Measurements from ENCODE around the gene EIPR1. TPM values are rescaled to one million over a fixed set of nuclear protein-coding genes. Genes with fewer than 3 reads are reported as not detected.

Gene EIPR1
- total and polyA plus RNA-seq, 2 experiments from 2014 or later: 17.4 to 46.3 TPM

- TF ChIP-seq ZNF114 (CRISPR knock-in tag; IDR thresholded peaks at IDR 0.05) (no peak), JUNB (IDR thresholded peaks at IDR 0.05; ENCODE audit: unreplicated experiment) (no peak), ETS1 (IDR thresholded peaks at IDR 0.05) (no peak), STAT1 (IDR thresholded peaks at IDR 0.05; ENCODE audit: unreplicated experiment) (no peak), POLR2AphosphoS5 (IDR thresholded peaks at IDR 0.05; ENCODE audit: low read depth) (no peak), NANOG (IDR thresholded peaks at IDR 0.05; ENCODE audit: borderline replicate concordance) (no peak)
Observed at GRCh38 chr2:3169106-3169870, 208.3 kb downstream of the EIPR1 start (continued).

GRCh38 chr2:3168230-3168891, 209.3 kb downstream of the EIPR1 start:
- Histone ChIP-seq H3K27me3 (ENCODE audit: insufficient read depth) (no peaks in the 10 kb centered on the region), H3K4me3 (no peak overlapping the region), H3F3A (replicated peaks; ENCODE audit: low read depth) (no peaks in the 10 kb centered on the region), H3K4me1 (ENCODE audit: insufficient read depth) (0 out of 2 replicates have a peak, but pooled peaks cover 5% of the 10 kb centered on the region), H3K4me2 (peak overlapping the region; percentile 30; the same call in 1 of the 2 replicates), H3K79me2 (replicated peaks; ENCODE audit: insufficient read depth) (no peaks in the 10 kb centered on the region), H3K27ac (ENCODE audit: low read depth) (peak overlapping the region; percentile 77), H3K36me3 (ENCODE audit: insufficient read depth) (no peaks in the 10 kb centered on the region), H4K20me1 (replicated peaks; ENCODE audit: insufficient read depth) (no peaks in the 10 kb centered on the region), H3K9me2 (ENCODE audit: insufficient read depth) (no peaks in the 10 kb centered on the region), H2AFZ (no peak overlapping the region)
- no peak overlapping the region for H3K4me3 Mint-ChIP-seq
- peaks cover 27% of the 10 kb centered on the region for H3K36me3 Mint-ChIP-seq (ENCODE audit: low read depth)
- H3K4me1 Mint-ChIP-seq: peaks cover 14% of the 10 kb centered on the region; the same call in 2 of the 3 replicates
- H3K27me3 Mint-ChIP-seq (ENCODE audit: insufficient read depth, low read depth, poor library complexity): peaks cover 11% of the 10 kb centered on the region
- peaks cover 24% of the 10 kb centered on the region for H3K9me3 Mint-ChIP-seq
- H3K27ac Mint-ChIP-seq: peak overlapping the region; percentile 82
- DNase-seq (ENCODE audit: low spot score): peak; percentile 64
- peak; percentile 75 for ATAC-seq
- TF ChIP-seq ZNF462 (CRISPR knock-in tag; IDR thresholded peaks at IDR 0.05) (no peak), NANOG (IDR thresholded peaks at IDR 0.05; ENCODE audit: borderline replicate concordance) (no peak), EZH2 (IDR thresholded peaks at IDR 0.05; ENCODE audit: low read depth, unreplicated experiment) (no peak), ZNF331 (CRISPR knock-in tag; IDR thresholded peaks at IDR 0.05; ENCODE audit: low read depth) (no peak), CREB1 (CRISPR knock-in tag; IDR thresholded peaks at IDR 0.05; ENCODE audit: low read depth) (no peak), STAT1 (IDR thresholded peaks at IDR 0.05; ENCODE audit: unreplicated experiment) (no peak), JUNB (IDR thresholded peaks at IDR 0.05; ENCODE audit: unreplicated experiment) (no peak), REST (IDR thresholded peaks at IDR 0.05; ENCODE audit: unreplicated experiment) (no peak), ETS1 (IDR thresholded peaks at IDR 0.05) (no peak)
